Fibroblast of pulmonary artery (primary cell): ENCODE data around the gene WDR90.

ENCODE experiments used
- DNase-seq: peaks from one replicate; pipeline ENCODE4 v3.0.0-alpha.2; 2010; ENCODE audit warnings: low read depth
- H3K4me3 ChIP-seq: replicated peaks from 2 replicates; pipeline ENCODE4 v1.5.1; 2011; ENCODE audit warnings: low read depth, mild to moderate bottlenecking, control low read depth, low read length, moderate library complexity
- CTCF ChIP-seq: IDR thresholded peaks from 2 replicates; pipeline ENCODE4 v1.5.1; 2011; ENCODE audit warnings: mild to moderate bottlenecking, control low read depth, low read length, inconsistent platforms; ENCODE audit errors: missing control alignments

The WDR90 gene

GRCh38 chr16:610513-611381 is 38.4 kb upstream of the WDR90 start:
- H3K4me3 ChIP-seq: no peak overlapping the region
- TF ChIP-seq CTCF: peak; percentile 37
- no peak for DNase-seq

- no peak for DNase-seq
- TF ChIP-seq CTCF: no peak
- H3K4me3 ChIP-seq: no peak overlapping the region
Measured at GRCh38 chr16:615122-615521, 34.0 kb upstream of the WDR90 start.

- DNase-seq: no peak
- no peak overlapping the region for H3K4me3 ChIP-seq
- TF ChIP-seq CTCF: no peak
Measured at GRCh38 chr16:616733-617586, 32.2 kb upstream of the WDR90 start.

DNA sequence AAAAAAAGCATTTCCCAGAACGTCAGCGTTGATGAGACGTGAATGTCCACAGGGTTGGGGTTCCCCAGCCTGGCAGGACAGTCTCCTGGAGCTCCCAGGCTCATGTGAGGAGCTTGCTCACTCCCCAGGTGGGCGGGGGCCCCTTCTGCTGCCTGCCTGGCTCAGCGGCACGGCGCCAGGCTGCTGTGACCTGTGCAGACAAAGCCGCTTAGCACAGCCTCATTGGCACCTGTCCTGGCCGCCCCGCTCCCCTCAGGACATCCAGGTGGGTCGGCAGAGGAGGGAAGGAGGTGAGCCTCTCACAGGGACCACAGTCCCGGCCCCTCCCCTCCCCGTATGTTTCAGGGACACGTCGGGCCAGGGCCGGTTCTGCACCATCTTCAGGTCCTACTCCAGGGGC is 31.3 kb upstream of the WDR90 start:
- DNase-seq: no peak
- TF ChIP-seq CTCF: no peak
- no peak overlapping the region for H3K4me3 ChIP-seq

DNA sequence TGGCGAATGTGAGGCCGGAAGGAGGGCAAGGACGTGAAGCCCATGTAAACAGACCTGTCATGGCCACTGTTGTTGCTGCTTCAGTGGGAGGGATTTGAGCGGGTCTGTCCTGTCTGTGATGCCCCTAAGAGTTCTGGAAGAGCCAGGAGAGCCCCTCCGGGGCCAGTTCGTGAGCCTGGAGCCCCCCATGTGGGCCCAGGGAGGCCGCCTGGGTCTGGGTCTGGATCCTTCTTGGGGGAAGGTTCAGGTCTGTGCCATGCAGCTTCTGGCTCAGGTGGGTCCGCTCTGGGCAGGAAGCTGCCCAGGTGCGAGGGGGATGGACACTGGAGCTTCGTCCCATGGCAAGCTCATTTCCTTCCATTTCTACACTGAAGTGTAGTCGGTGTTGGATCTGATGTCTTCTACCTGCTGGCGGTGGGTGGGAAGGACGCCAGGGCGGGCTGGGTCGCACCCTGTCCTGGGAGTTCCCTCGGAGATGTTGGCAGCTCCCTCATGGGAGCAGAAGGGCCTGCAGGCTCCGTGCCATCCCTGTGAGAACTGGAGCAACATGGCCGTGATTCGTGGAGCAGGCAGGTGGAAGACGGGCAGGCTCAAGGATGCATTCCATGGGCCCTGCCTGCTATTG is 29.6 kb upstream of the WDR90 start:
- DNase-seq: no peak
- H3K4me3 ChIP-seq: no peak overlapping the region
- TF ChIP-seq CTCF: no peak

DNA sequence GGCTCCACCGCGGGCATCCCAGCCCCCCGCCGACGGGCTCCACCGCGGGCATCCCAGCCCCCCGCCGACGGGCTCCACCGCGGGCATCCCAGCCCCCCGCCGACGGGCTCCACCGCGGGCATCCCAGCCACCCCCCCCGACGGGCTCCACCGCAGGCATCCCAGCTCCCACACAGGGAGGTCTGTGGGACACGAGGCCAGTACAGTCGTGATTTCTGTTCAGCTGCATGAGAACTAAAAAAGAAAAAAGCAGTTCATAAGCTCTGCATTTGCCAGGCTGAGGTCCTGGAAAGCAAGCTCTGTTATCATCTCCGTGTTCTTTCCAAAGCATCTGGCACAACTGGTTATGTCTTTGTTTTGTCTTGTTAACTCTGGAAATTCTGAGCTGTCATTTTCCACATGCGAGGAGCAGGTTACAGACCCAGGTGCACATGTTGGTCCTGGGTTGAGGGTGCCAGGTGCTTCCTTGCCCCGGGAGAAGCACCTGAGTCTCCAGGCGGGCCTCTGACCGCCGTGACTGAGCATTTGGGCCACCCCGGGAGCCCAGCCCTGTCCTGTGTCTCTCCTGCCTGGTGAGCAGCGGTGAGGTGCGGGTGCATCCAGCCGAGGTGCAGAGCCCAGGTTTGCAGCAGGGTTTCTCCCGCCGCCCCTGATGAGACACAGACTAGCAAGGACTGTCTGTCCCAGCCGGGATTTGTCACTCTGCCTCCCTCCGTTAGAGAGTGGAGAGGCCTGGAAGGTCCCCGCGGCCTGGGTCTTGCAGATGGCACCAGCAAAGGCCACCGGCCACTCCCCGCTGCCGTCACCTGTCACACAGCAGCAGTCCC is 28.3 kb upstream of the WDR90 start:
- H3K4me3 ChIP-seq: no peak overlapping the region
- DNase-seq: no peak
- TF ChIP-seq CTCF: no peak
